Peyer's patch (tissue), 4 donors: Measurements from ENCODE around the gene C6. TPM values are rescaled to one million over a fixed set of nuclear protein-coding genes. Genes with fewer than 3 reads are reported as not detected.

Experiments used
- DNase-seq, 3 donors: peaks; one replicate each; pipeline ENCODE4 v3.0.0-alpha.2; 2017 to 2019
- H3K27ac ChIP-seq, 4 donors: fragments of 200-600 bp; sonication (generic); one replicate each; pipeline ENCODE4 v1.5.1; 2016 to 2019
- H3K27me3 ChIP-seq, 2 donors: fragments of 200-600 bp; sonication (generic); one replicate each; pipeline ENCODE4 v1.5.1; 2019
- H3K36me3 ChIP-seq, 3 donors: fragments of 200-600 bp; sonication (generic); one replicate each; pipeline ENCODE4 v1.5.1; 2016 to 2019
- H3K4me1 ChIP-seq, 4 donors: fragments of 200-600 bp; sonication (generic); one replicate each; pipeline ENCODE4 v1.5.1; 2016 to 2019
- H3K4me3 ChIP-seq, 4 donors: fragments of 200-600 bp; sonication (generic); 1 replicate in 3 of 4; 2 replicates in 1 of 4; pipeline ENCODE4 v1.5.1; 2016 to 2019; ENCODE audit warnings: mild to moderate bottlenecking in 1 of 4
- H3K9me3 ChIP-seq, 4 donors: fragments of 200-600 bp; sonication (generic); one replicate each; pipeline ENCODE4 v1.5.1; 2016 to 2019; ENCODE audit warnings: mild to moderate bottlenecking in 1 of 4
- POLR2A ChIP-seq, 2 donors: fragments of 450-650 bp; IDR thresholded peaks; one replicate each; pipeline ENCODE4 v1.5.1; 2017; ENCODE audit warnings: antibody characterized with exemption in 2 of 2, mild to moderate bottlenecking in 2 of 2, moderate library complexity in 2 of 2
- total RNA-seq, 4 donors: library from RNA; depleted of rRNA; stranded (reverse); fragments of >200 nt; gene quantifications; one replicate each; pipeline ENCODE4 v1.1.0, GENCODE V29; 2016
- TF ChIP-seq, protein P1 (sequence below), 6 experiments: fragments of 450-650 bp in 4 of 6; fragments of 200-600 bp in 2 of 6; sonication (generic) in 1 of 6; IDR thresholded peaks; one replicate each; pipeline ENCODE4 v1.5.1; 2017 to 2019; ENCODE audit warnings: antibody characterized with exemption in 6 of 6, mild to moderate bottlenecking in 3 of 6, moderate library complexity in 1 of 6

Gene C6
- total RNA-seq, 4 donors from 2014 or later: 1.5 to 4.2 (median 2.8) TPM; not detected in 1

DNA sequence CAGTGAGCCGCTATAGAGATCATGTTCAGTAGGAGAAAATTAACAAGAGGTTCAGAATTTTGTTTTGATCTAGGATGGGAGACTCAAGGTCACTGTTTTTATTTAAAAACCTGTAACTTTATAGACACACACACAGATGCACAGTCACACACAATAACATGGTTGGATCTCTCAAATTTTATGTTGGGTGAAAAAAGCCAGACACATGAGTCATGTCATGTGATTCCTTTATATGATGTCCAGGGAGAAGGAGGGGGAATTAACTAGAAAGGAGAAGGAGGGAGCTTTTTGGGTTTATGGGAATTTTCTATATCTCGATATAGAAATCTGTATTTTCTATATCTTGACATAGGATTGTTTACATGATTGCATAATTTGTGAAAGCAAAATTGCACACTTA lies 17.1 kb downstream of the C6 start:
- Histone ChIP-seq H3K27me3 (no peaks in the 10 kb centered on the region), H3K27ac (no peak overlapping the region), H3K4me3 (no peak overlapping the region), H3K36me3 (no peaks in the 10 kb centered on the region), H3K9me3 (no peaks in the 10 kb centered on the region), H3K4me1 (no peaks in the 10 kb centered on the region)
- DNase-seq: no peak
- TF ChIP-seq POLR2A (IDR thresholded peaks at IDR 0.05): no peak
- TF ChIP-seq, protein P1, sequence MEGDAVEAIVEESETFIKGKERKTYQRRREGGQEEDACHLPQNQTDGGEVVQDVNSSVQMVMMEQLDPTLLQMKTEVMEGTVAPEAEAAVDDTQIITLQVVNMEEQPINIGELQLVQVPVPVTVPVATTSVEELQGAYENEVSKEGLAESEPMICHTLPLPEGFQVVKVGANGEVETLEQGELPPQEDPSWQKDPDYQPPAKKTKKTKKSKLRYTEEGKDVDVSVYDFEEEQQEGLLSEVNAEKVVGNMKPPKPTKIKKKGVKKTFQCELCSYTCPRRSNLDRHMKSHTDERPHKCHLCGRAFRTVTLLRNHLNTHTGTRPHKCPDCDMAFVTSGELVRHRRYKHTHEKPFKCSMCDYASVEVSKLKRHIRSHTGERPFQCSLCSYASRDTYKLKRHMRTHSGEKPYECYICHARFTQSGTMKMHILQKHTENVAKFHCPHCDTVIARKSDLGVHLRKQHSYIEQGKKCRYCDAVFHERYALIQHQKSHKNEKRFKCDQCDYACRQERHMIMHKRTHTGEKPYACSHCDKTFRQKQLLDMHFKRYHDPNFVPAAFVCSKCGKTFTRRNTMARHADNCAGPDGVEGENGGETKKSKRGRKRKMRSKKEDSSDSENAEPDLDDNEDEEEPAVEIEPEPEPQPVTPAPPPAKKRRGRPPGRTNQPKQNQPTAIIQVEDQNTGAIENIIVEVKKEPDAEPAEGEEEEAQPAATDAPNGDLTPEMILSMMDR (IDR thresholded peaks at IDR 0.05): no peak

DNA sequence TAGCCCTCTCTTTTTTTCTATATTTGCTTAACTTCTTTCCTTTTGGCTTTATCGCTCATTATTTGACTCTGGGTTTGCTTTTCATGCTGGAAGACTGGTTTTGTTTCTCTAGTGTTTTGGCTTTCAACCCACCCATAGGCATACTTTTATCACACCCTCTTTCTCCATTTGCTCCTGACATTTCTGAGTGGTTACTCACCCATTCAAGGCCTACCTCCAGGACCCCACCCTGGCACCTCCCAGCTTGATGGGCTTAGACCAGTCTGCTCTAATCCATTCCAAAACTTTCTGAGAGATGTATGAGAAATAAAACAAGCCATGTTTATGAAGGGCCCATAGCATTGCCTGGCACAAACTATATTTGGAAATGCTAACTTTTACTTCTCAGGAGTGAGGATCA lies 18.1 kb downstream of the C6 start:
- no peaks in the 10 kb centered on the region for H3K36me3 ChIP-seq
- H3K27me3 ChIP-seq: no peaks in the 10 kb centered on the region
- no peak overlapping the region for H3K4me3 ChIP-seq
- no peaks in the 10 kb centered on the region for H3K9me3 ChIP-seq
- no peak overlapping the region for H3K27ac ChIP-seq
- H3K4me1 ChIP-seq: no peaks in the 10 kb centered on the region
- DNase-seq: no peak
- TF ChIP-seq POLR2A (IDR thresholded peaks at IDR 0.05): no peak
- TF ChIP-seq, protein P1 (IDR thresholded peaks at IDR 0.05): no peak

DNA sequence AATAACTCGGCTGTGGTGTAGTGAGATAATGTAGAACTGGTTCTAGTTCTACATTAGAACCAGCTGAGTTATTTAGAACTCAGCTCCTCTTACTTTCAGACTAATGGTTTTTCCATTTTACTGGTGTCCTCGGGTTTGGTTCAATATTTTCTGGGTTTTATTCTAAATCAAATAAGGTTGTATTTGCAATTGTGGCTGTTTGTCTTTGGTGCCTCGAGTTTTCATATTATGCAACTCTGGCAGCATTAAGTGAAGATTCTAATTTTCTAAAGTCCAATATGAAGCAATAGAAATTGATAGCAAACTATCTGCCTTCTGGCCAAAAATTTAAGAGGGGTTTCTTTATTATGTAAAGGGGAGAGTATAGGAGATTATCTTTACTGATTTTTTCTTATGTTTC lies 19.0 kb downstream of the C6 start:
- peak overlapping the region in 1 of 4 donors; percentile 41 for H3K27ac ChIP-seq
- no peak overlapping the region for H3K4me3 ChIP-seq
- DNase-seq: no peak
- no peaks in the 10 kb centered on the region for H3K9me3 ChIP-seq
- H3K36me3 ChIP-seq: no peaks in the 10 kb centered on the region
- H3K27me3 ChIP-seq: no peaks in the 10 kb centered on the region
- no peaks in the 10 kb centered on the region for H3K4me1 ChIP-seq
- no peak for TF ChIP-seq POLR2A (IDR thresholded peaks at IDR 0.05)
- TF ChIP-seq, protein P1 (IDR thresholded peaks at IDR 0.05): no peak

DNA sequence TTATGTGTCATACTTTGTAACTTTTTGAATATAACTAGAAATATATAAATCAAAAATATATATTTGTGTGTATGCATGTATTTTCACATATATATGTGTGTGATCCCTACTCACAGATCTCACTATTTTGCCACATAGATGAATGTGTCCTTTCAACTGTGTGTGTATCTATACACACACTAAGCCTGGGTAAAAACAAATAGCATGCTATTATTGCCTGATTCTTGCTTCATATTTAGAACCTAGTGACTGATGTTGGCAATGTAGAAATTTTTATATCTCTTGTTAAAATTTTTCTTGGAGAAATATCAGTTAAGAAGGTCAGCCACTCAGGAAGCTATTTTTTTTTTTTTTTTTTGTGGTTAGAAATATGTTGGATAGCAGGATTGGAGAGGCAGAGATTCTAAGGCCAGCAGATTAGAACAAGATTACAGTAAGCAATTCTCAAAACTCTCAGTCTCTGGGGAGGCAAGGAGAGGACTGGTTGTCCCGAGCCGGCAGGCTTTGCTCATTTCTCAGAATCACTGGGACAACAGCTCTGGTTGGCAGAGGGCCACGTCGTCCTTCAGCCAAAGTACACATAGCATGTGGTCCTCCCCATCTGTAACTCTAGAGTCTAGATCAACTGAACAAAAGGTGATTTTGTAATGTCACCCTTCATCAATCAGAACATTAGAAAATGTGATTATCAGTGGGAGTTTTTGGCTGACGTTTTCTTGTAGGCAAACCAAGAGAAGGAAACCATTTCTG lies 19.7 kb downstream of the C6 start:
- H3K4me3 ChIP-seq: no peak overlapping the region
- H3K27ac ChIP-seq: peak overlapping the region in 2 of 4 donors; percentile 41 to 44

DNA sequence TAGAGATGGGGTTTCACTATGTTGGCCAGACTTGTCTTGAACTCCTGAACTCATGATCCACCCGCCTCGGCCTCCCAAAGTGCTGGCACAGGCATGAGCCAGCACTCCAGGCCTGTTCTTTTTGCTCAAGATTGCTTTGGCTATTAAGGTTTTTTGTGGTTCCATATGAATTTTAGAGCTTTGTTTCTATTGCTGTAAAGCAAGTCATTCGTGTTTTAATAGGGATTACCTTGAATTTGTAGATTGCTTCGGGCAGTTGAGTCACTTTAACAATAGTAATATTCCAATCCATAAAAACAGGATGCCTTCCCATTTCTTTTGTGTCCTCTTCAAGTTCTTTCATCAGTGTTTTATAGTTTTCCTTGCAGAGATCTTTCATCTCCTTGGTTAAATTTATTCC lies 22.1 kb downstream of the C6 start:
- no peak for DNase-seq
- H3K4me1 ChIP-seq: no peaks in the 10 kb centered on the region
- no peak overlapping the region for H3K4me3 ChIP-seq
- H3K27me3 ChIP-seq: no peaks in the 10 kb centered on the region
- no peaks in the 10 kb centered on the region for H3K36me3 ChIP-seq
- no peak overlapping the region for H3K27ac ChIP-seq
- H3K9me3 ChIP-seq: no peaks in the 10 kb centered on the region
- TF ChIP-seq, protein P1 (IDR thresholded peaks at IDR 0.05): no peak
- no peak for TF ChIP-seq POLR2A (IDR thresholded peaks at IDR 0.05)

More for the DNA sequence above, 19.7 kb downstream of the C6 start:
- Histone ChIP-seq H3K9me3 (no peaks in the 10 kb centered on the region), H3K4me1 (no peaks in the 10 kb centered on the region), H3K36me3 (no peaks in the 10 kb centered on the region), H3K27me3 (no peaks in the 10 kb centered on the region)
- DNase-seq: peak; percentile 45 to 92 (median 85)
- TF ChIP-seq, protein P1 (IDR thresholded peaks at IDR 0.05): no peak
- no peak for TF ChIP-seq POLR2A (IDR thresholded peaks at IDR 0.05)
